Central memory CD8-positive, alpha-beta T cell (primary cell): ENCODE data around the gene MVD.

Source experiments
- ATAC-seq: fragments of 150-1000 bp; cut with Tn5 transposase; replicated peaks from 2 replicates; pipeline ENCODE4 v1.10.0; 2022; ENCODE audit warnings: mild to moderate bottlenecking, moderate FRiP score, moderate number of reproducible peaks; ENCODE audit not compliant: poor library complexity, severe bottlenecking; ENCODE audit errors: extremely low read depth
- DNase-seq, 2 donors: peaks; one replicate each; pipeline ENCODE4 v3.0.0; 2021; ENCODE audit warnings: low spot score in 2 of 2
- H3K27ac Mint-ChIP-seq: one replicate; pipeline ENCODE4 v1.8.0; 2022; ENCODE audit warnings: low read depth, mild to moderate bottlenecking, moderate library complexity, mixed read lengths
- H3K27me3 Mint-ChIP-seq: one replicate; pipeline ENCODE4 v1.8.0; 2022; ENCODE audit warnings: mixed read lengths
- H3K36me3 Mint-ChIP-seq: one replicate; pipeline ENCODE4 v1.8.0; 2022; ENCODE audit warnings: mild to moderate bottlenecking, moderate library complexity, mixed read lengths; ENCODE audit not compliant: insufficient read depth
- H3K4me1 Mint-ChIP-seq: one replicate; pipeline ENCODE4 v1.8.0; 2022; ENCODE audit warnings: mixed read lengths
- H3K4me3 Mint-ChIP-seq: one replicate; pipeline ENCODE4 v1.8.0; 2022; ENCODE audit warnings: mild to moderate bottlenecking, moderate library complexity, mixed read lengths
- H3K9me3 Mint-ChIP-seq: one replicate; pipeline ENCODE4 v1.8.0; 2022; ENCODE audit warnings: mixed read lengths

MVD gene

GRCh38 chr16:88635671-88636319 is 27.1 kb downstream of the MVD start:
- Mint-ChIP-seq H3K36me3 (peaks cover 37% of the 10 kb centered on the region), H3K9me3 (no peaks in the 10 kb centered on the region), H3K4me1 (peaks cover 44% of the 10 kb centered on the region), H3K4me3 (peak overlapping the region; percentile 87), H3K27me3 (peaks cover 9% of the 10 kb centered on the region), H3K27ac (peak overlapping the region; percentile 74)
- ATAC-seq (no peak), DNase-seq (no peak)

- no peak for ATAC-seq
- H3K4me1 Mint-ChIP-seq: peaks cover 37% of the 10 kb centered on the region
Observed at GRCh38 chr16:88634994-88635670, 27.8 kb downstream of the MVD start.

GRCh38 chr16:88634141-88634993 is 28.5 kb downstream of the MVD start:
- H3K4me3 Mint-ChIP-seq: peak overlapping the region; percentile 87
- ATAC-seq (peak; percentile 38), DNase-seq (peak; percentile 54 to 55)
- no peaks in the 10 kb centered on the region for H3K27me3 Mint-ChIP-seq
- peak overlapping the region; percentile 74 for H3K27ac Mint-ChIP-seq
- no peaks in the 10 kb centered on the region for H3K9me3 Mint-ChIP-seq
- H3K36me3 Mint-ChIP-seq: peaks cover 37% of the 10 kb centered on the region
- H3K4me1 Mint-ChIP-seq: peaks cover 33% of the 10 kb centered on the region

More at GRCh38 chr16:88634994-88635670, 27.8 kb downstream of the MVD start:
- Mint-ChIP-seq H3K9me3 (no peaks in the 10 kb centered on the region), H3K27ac (peak overlapping the region; percentile 74), H3K36me3 (peaks cover 33% of the 10 kb centered on the region), H3K4me3 (peak overlapping the region; percentile 87), H3K27me3 (peaks cover 3% of the 10 kb centered on the region)
- no peak for DNase-seq

GRCh38 chr16:88633684-88634140 is 29.2 kb downstream of the MVD start:
- H3K4me1 Mint-ChIP-seq: peaks cover 31% of the 10 kb centered on the region
- H3K27ac Mint-ChIP-seq: peak overlapping the region; percentile 74
- H3K27me3 Mint-ChIP-seq: no peaks in the 10 kb centered on the region
- H3K9me3 Mint-ChIP-seq: no peaks in the 10 kb centered on the region
- ATAC-seq (peak; percentile 47), DNase-seq (peak; percentile 54 to 60)
- peaks cover 43% of the 10 kb centered on the region for H3K36me3 Mint-ChIP-seq
- peak overlapping the region; percentile 87 for H3K4me3 Mint-ChIP-seq

GRCh38 chr16:88632587-88632930 is 30.3 kb downstream of the MVD start:
- DNase-seq (no peak), ATAC-seq (no peak)
- Mint-ChIP-seq H3K4me3 (peak overlapping the region; percentile 13), H3K9me3 (no peaks in the 10 kb centered on the region), H3K27me3 (no peaks in the 10 kb centered on the region), H3K27ac (peak overlapping the region; percentile 74), H3K4me1 (peaks cover 19% of the 10 kb centered on the region), H3K36me3 (peaks cover 44% of the 10 kb centered on the region)

- Mint-ChIP-seq H3K27me3 (no peaks in the 10 kb centered on the region), H3K4me1 (peaks cover 14% of the 10 kb centered on the region), H3K27ac (peak overlapping the region; percentile 74), H3K4me3 (peak overlapping the region; percentile 13), H3K9me3 (no peaks in the 10 kb centered on the region), H3K36me3 (peaks cover 45% of the 10 kb centered on the region)
- ATAC-seq (no peak), DNase-seq (no peak)
Observed at GRCh38 chr16:88631920-88632586, 30.8 kb downstream of the MVD start.

GRCh38 chr16:88631384-88631783 is 31.5 kb downstream of the MVD start:
- Mint-ChIP-seq H3K27ac (no peak overlapping the region), H3K27me3 (no peaks in the 10 kb centered on the region)

GRCh38 chr16:88630941-88631340 is 31.9 kb downstream of the MVD start:
- DNase-seq (no peak), ATAC-seq (no peak)
- Mint-ChIP-seq H3K27me3 (no peaks in the 10 kb centered on the region), H3K4me3 (no peak overlapping the region), H3K36me3 (peaks cover 48% of the 10 kb centered on the region), H3K4me1 (peaks cover 9% of the 10 kb centered on the region), H3K9me3 (no peaks in the 10 kb centered on the region), H3K27ac (no peak overlapping the region)

More at GRCh38 chr16:88631384-88631783, 31.5 kb downstream of the MVD start:
- Mint-ChIP-seq H3K4me3 (no peak overlapping the region), H3K4me1 (peaks cover 12% of the 10 kb centered on the region), H3K9me3 (no peaks in the 10 kb centered on the region), H3K36me3 (peaks cover 47% of the 10 kb centered on the region)
- no peak for DNase-seq
- no peak for ATAC-seq

- H3K27me3 Mint-ChIP-seq: no peaks in the 10 kb centered on the region
- H3K36me3 Mint-ChIP-seq: peaks cover 49% of the 10 kb centered on the region
- no peak for ATAC-seq
Observed at GRCh38 chr16:88630433-88630832, 32.5 kb downstream of the MVD start.

GRCh38 chr16:88629835-88630234 is 33.1 kb downstream of the MVD start:
- peaks cover 50% of the 10 kb centered on the region for H3K36me3 Mint-ChIP-seq
- H3K27me3 Mint-ChIP-seq: no peaks in the 10 kb centered on the region
- H3K9me3 Mint-ChIP-seq: no peaks in the 10 kb centered on the region
- H3K4me3 Mint-ChIP-seq: no peak overlapping the region
- no peak for DNase-seq
- H3K4me1 Mint-ChIP-seq: no peaks in the 10 kb centered on the region
- H3K27ac Mint-ChIP-seq: peak overlapping the region; percentile 65
- no peak for ATAC-seq

More at GRCh38 chr16:88630433-88630832, 32.5 kb downstream of the MVD start:
- peaks cover 5% of the 10 kb centered on the region for H3K4me1 Mint-ChIP-seq
- DNase-seq: no peak
- H3K9me3 Mint-ChIP-seq: no peaks in the 10 kb centered on the region
- H3K4me3 Mint-ChIP-seq: no peak overlapping the region
- peak overlapping the region; percentile 65 for H3K27ac Mint-ChIP-seq

- H3K27ac Mint-ChIP-seq: no peak overlapping the region
- no peak overlapping the region for H3K4me3 Mint-ChIP-seq
- no peaks in the 10 kb centered on the region for H3K9me3 Mint-ChIP-seq
- H3K36me3 Mint-ChIP-seq: peaks cover 53% of the 10 kb centered on the region
- H3K27me3 Mint-ChIP-seq: no peaks in the 10 kb centered on the region
- H3K4me1 Mint-ChIP-seq: no peaks in the 10 kb centered on the region
- no peak for DNase-seq
- no peak for ATAC-seq
Observed at GRCh38 chr16:88628512-88628974, 34.3 kb downstream of the MVD start.
